NK-92 (cell line): ENCODE data around the gene TIFAB.

Source experiments
- DNase-seq: peaks from one replicate; lab custom pipeline; 2025; ENCODE audit not compliant: unreplicated experiment; lab: John Stamatoyannopoulos, UW

TIFAB gene

GRCh38 chr5:135444360-135444759, 7.8 kb downstream of the TIFAB start:
- DNase-seq: no peak

- DNase-seq: no peak
Observed at GRCh38 chr5:135443161-135443960, 8.8 kb downstream of the TIFAB start.

GRCh38 chr5:135442431-135443160, 9.6 kb downstream of the TIFAB start:
- no peak for DNase-seq

GRCh38 chr5:135441919-135442318, 10.2 kb downstream of the TIFAB start:
- no peak for DNase-seq

- DNase-seq: no peak
Observed at GRCh38 chr5:135441350-135441831, 10.8 kb downstream of the TIFAB start.

- DNase-seq: no peak
Observed at GRCh38 chr5:135440916-135441315, 11.2 kb downstream of the TIFAB start.

GRCh38 chr5:135439231-135440205, 12.6 kb downstream of the TIFAB start:
- DNase-seq: no peak

- DNase-seq: no peak
Observed at GRCh38 chr5:135438636-135439221, 13.4 kb downstream of the TIFAB start.

GRCh38 chr5:135437796-135438560, 14.2 kb downstream of the TIFAB start:
- DNase-seq: no peak

GRCh38 chr5:135437422-135437795, 14.7 kb downstream of the TIFAB start:
- DNase-seq: no peak

GRCh38 chr5:135436951-135437418, 15.2 kb downstream of the TIFAB start:
- DNase-seq: no peak

- no peak for DNase-seq
Observed at GRCh38 chr5:135435467-135436330, 16.5 kb downstream of the TIFAB start.

GRCh38 chr5:135434591-135435466, 17.3 kb downstream of the TIFAB start:
- DNase-seq: no peak

GRCh38 chr5:135433681-135434426, 18.3 kb downstream of the TIFAB start:
- DNase-seq: no peak

- DNase-seq: no peak
Observed at GRCh38 chr5:135432113-135432512, 20.0 kb downstream of the TIFAB start.

GRCh38 chr5:135430135-135430437, 22.1 kb downstream of the TIFAB start:
- no peak for DNase-seq
